ENCODE results near the gene RPAP3. TPM values are rescaled to one million over a fixed set of nuclear protein-coding genes. Genes with fewer than 3 reads are reported as not detected.

RPAP3 gene
- polyA plus RNA-seq, 1 donor from 2014 or later: 39.7 TPM

DNA sequence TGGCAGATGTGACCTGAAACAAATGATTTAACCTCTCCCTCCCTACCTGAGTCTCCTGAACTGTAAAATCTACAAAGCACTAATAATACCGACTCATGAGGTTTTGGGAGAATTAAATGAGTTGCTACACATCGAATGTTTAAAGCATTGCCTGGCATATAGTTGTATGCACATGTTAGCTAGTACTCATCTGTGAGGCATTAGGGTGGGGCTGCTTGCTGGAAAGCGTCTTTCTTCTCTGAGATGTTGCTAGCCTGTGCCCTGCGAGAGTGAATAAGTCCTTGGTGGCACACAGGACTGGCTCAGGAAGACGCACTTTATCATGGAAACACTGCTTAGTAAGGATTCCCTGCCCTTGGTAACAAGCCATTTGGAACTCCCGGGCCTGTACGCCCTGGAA, 46.7 kb upstream of the RPAP3 start:
- Histone ChIP-seq H4K20me1 (ENCODE audit: insufficient read depth) (no peaks in the 10 kb centered on the region), H3K79me2 (replicated peaks; ENCODE audit: insufficient read depth, low read length) (no peaks in the 10 kb centered on the region), H3F3A (ENCODE audit: insufficient read depth, low read length, poor library complexity, severe bottlenecking) (no peaks in the 10 kb centered on the region), H3K36me3 (ENCODE audit: insufficient read depth, low read length) (no peaks in the 10 kb centered on the region), H3K9me3 (ENCODE audit: low read length) (no peaks in the 10 kb centered on the region), H3K27me3 (ENCODE audit: insufficient read depth, low read depth, low read length) (no peaks in the 10 kb centered on the region), H3K9ac (ENCODE audit: low read length) (no peak overlapping the region), H3K4me2 (ENCODE audit: low read length) (no peak overlapping the region), H3K27ac (ENCODE audit: low read length) (no peak overlapping the region), H3K9me2 (ENCODE audit: insufficient read depth, low read length) (no peaks in the 10 kb centered on the region), H2AFZ (ENCODE audit: low read depth, low read length) (no peak overlapping the region), H3K4me3 (ENCODE audit: low read length) (no peak overlapping the region)
- TF ChIP-seq RAD21 (conservative IDR thresholded peaks at IDR 0.05): no peak
- no peak for TF ChIP-seq POLR2AphosphoS5 (IDR thresholded peaks at IDR 0.05)
- TF ChIP-seq SMC3 (conservative IDR thresholded peaks at IDR 0.05; ENCODE audit: poor library complexity): no peak
- TF ChIP-seq TAF1 (IDR thresholded peaks at IDR 0.05; ENCODE audit: low read depth): no peak
- TF ChIP-seq, protein P1, sequence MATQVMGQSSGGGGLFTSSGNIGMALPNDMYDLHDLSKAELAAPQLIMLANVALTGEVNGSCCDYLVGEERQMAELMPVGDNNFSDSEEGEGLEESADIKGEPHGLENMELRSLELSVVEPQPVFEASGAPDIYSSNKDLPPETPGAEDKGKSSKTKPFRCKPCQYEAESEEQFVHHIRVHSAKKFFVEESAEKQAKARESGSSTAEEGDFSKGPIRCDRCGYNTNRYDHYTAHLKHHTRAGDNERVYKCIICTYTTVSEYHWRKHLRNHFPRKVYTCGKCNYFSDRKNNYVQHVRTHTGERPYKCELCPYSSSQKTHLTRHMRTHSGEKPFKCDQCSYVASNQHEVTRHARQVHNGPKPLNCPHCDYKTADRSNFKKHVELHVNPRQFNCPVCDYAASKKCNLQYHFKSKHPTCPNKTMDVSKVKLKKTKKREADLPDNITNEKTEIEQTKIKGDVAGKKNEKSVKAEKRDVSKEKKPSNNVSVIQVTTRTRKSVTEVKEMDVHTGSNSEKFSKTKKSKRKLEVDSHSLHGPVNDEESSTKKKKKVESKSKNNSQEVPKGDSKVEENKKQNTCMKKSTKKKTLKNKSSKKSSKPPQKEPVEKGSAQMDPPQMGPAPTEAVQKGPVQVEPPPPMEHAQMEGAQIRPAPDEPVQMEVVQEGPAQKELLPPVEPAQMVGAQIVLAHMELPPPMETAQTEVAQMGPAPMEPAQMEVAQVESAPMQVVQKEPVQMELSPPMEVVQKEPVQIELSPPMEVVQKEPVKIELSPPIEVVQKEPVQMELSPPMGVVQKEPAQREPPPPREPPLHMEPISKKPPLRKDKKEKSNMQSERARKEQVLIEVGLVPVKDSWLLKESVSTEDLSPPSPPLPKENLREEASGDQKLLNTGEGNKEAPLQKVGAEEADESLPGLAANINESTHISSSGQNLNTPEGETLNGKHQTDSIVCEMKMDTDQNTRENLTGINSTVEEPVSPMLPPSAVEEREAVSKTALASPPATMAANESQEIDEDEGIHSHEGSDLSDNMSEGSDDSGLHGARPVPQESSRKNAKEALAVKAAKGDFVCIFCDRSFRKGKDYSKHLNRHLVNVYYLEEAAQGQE (IDR thresholded peaks at IDR 0.05; ENCODE audit: borderline replicate concordance): no peak
- TF ChIP-seq EP300 (conservative IDR thresholded peaks at IDR 0.05; ENCODE audit: poor library complexity, severe bottlenecking): no peak
- TF ChIP-seq MXI1 (conservative IDR thresholded peaks at IDR 0.05; ENCODE audit: poor library complexity, severe bottlenecking): no peak
- TF ChIP-seq, protein P2, sequence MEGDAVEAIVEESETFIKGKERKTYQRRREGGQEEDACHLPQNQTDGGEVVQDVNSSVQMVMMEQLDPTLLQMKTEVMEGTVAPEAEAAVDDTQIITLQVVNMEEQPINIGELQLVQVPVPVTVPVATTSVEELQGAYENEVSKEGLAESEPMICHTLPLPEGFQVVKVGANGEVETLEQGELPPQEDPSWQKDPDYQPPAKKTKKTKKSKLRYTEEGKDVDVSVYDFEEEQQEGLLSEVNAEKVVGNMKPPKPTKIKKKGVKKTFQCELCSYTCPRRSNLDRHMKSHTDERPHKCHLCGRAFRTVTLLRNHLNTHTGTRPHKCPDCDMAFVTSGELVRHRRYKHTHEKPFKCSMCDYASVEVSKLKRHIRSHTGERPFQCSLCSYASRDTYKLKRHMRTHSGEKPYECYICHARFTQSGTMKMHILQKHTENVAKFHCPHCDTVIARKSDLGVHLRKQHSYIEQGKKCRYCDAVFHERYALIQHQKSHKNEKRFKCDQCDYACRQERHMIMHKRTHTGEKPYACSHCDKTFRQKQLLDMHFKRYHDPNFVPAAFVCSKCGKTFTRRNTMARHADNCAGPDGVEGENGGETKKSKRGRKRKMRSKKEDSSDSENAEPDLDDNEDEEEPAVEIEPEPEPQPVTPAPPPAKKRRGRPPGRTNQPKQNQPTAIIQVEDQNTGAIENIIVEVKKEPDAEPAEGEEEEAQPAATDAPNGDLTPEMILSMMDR (IDR thresholded peaks at IDR 0.05; ENCODE audit: poor library complexity, severe bottlenecking): no peak
- no peak for TF ChIP-seq EZH2 (IDR thresholded peaks at IDR 0.05; ENCODE audit: borderline replicate concordance, insufficient read depth, low read length, poor library complexity, severe bottlenecking)

DNA sequence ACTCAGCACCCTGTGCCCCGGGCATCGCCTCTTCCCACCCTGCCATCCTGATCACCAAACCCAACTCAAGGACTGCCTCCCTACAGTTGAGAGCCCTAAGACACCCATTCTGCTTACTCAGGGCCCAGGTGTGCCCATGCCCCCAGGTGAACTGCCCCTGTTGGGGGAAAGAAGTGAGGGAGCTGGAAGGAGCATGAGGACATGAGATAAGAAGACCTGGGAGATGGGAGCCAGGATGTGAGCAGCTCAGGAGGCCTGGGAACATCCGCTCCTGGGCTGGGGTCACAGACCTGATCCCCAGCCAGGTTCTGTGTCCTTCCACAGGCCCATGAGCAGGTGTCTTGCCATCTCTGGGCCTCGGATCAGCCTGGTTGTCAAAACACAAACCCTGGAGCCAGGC, 46.3 kb upstream of the RPAP3 start:
- Histone ChIP-seq H2AFZ (ENCODE audit: low read depth, low read length) (no peak overlapping the region), H3K36me3 (ENCODE audit: insufficient read depth, low read length) (no peaks in the 10 kb centered on the region), H3K4me3 (ENCODE audit: low read length) (no peak overlapping the region), H3K27me3 (ENCODE audit: insufficient read depth, low read depth, low read length) (no peaks in the 10 kb centered on the region), H3F3A (ENCODE audit: insufficient read depth, low read length, poor library complexity, severe bottlenecking) (no peaks in the 10 kb centered on the region), H4K20me1 (ENCODE audit: insufficient read depth) (no peaks in the 10 kb centered on the region), H3K79me2 (replicated peaks; ENCODE audit: insufficient read depth, low read length) (no peaks in the 10 kb centered on the region), H3K9me2 (ENCODE audit: insufficient read depth, low read length) (no peaks in the 10 kb centered on the region), H3K27ac (ENCODE audit: low read length) (no peak overlapping the region), H3K4me2 (ENCODE audit: low read length) (no peak overlapping the region), H3K9me3 (ENCODE audit: low read length) (no peaks in the 10 kb centered on the region), H3K9ac (ENCODE audit: low read length) (no peak overlapping the region)
- TF ChIP-seq RAD21 (conservative IDR thresholded peaks at IDR 0.05) (no peak), POLR2AphosphoS5 (IDR thresholded peaks at IDR 0.05) (no peak), MXI1 (conservative IDR thresholded peaks at IDR 0.05; ENCODE audit: poor library complexity, severe bottlenecking) (no peak), EP300 (conservative IDR thresholded peaks at IDR 0.05; ENCODE audit: poor library complexity, severe bottlenecking) (no peak)
- TF ChIP-seq, protein P2 (IDR thresholded peaks at IDR 0.05; ENCODE audit: poor library complexity, severe bottlenecking): no peak
- TF ChIP-seq, protein P1 (IDR thresholded peaks at IDR 0.05; ENCODE audit: borderline replicate concordance): no peak
